Astrocyte of the cerebellum (primary cell): ENCODE results near the gene PDZD7.

ENCODE experiments used
- DNase-seq: peaks from one replicate; pipeline ENCODE4 v3.0.0-alpha.2; 2011; ENCODE audit warnings: low read depth
- H3K4me3 ChIP-seq: 2 replicates; pipeline ENCODE4 v1.5.1; 2011; ENCODE audit warnings: mild to moderate bottlenecking, low read depth, low read length, moderate library complexity
- CTCF ChIP-seq: IDR thresholded peaks from 2 replicates; pipeline ENCODE4 v1.5.1; 2012; ENCODE audit warnings: low read length, low read depth, moderate library complexity, mild to moderate bottlenecking; ENCODE audit errors: missing control alignments
- in situ Hi-C: cut with HindIII; loops from 2 replicates; pipeline ENCODE4 v1.10.0; 2017; ENCODE audit warnings: low sequenced_read_pairs

Gene PDZD7

DNA sequence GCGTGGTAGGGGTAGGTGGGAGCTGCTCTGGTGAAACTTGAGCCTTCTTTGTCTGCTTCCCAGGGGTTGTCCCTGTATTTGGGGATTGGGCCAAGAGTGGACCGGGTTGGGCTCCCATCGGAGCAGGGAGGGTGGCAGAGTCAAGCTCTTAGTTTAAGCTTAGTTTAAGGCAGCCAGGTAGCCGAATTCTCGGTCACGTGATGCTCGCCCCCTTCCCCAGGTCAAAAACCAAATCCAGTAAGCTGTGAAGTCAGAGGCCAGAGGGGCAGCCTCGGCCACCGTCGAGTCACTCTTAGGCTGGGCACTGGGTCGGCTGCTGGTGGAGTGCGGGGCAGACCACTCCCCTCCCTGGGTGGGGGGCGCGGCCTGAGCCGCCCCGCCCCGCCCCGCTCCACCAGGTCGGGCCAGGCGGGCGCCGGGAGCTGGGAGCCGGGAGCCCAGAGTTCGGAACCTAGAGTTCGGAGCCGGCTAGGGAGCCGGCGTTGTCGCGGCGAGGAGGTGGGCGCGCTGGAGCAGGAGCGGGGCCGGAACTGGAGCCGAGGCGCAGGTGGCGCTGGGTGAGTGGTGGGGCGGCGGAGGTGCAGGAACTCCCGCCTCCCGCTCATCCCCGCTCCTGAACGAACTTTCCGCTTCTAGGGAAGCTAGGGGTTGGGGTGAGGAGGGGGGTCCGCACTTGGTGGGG, 34.1 kb downstream of the PDZD7 start:
- DNase-seq = no peak
- peak overlapping the region; percentile 91 for H3K4me3 ChIP-seq
- TF ChIP-seq CTCF = no peak
- in situ Hi-C loops = loop anchor here (5.0 kb wide), 1 partner anchor 35 kb away; the partner anchor contains the start of genes PDZD7 and SFXN3

- no peak for TF ChIP-seq CTCF
- in situ Hi-C loops = loop anchor here (5.0 kb wide), 1 partner anchor 37 kb away; the partner anchor contains the start of genes PDZD7 and SFXN3
- DNase-seq = no peak
- no peak overlapping the region for H3K4me3 ChIP-seq
Measured at GRCh38 chr10:100995181-100995580, 35.7 kb downstream of the PDZD7 start.

DNA sequence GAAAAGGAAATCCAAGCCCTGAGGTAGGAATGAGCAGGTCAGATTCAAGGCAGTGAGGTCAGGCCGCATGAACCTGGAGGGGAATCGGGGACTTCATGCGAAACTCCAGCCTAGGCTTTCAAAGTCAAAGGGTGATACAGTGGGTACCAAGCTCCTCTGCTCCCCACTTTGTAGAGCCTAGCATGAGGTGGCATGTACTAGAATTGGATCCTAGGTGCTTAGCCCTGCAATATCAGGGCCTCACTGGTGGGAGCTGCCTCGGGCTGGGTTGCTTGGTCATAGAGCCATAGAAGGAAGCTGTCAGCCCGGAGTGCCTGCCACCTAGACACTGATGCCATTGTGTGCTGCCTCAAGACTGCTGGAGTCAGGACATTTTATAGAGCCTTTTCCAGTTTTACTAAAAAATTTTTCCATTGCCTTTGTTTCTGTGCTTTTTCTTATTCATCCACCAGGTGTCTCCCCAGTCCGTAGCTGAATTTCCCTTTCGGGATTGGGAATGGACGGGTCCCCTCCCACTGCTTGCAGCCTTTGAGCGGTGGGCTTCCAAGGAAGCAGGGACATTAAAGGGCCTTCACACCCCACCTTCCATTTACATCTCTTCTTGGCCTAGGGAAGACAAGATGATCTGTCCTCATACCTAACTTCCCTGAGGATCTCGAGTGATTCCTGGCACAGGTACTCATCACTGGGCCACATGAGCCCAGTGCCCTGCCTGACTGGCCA, 36.8 kb downstream of the PDZD7 start:
- in situ Hi-C loops = no loop called here
- no peak for DNase-seq
- H3K4me3 ChIP-seq = no peak overlapping the region
- peak; percentile 71 for TF ChIP-seq CTCF

DNA sequence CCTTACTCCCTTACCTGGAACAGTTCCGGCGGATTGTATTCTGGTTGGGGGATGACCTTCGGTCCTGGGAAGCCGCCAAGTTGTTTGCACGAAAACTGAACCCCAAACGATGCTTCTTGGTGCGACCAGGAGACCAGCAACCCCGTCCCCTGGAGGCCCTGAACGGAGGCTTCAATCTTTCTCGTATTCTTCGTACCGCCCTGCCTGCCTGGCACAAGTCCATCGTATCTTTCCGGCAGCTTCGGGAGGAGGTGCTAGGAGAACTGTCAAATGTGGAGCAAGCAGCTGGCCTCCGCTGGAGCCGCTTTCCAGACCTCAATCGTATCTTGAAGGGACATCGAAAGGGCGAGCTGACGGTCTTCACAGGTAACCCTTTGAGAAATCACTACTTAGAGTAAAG, 41.8 kb downstream of the PDZD7 start:
- DNase-seq = no peak
- TF ChIP-seq CTCF = no peak
- in situ Hi-C loops = no loop called here
- H3K4me3 ChIP-seq = no peak overlapping the region

- no peak for DNase-seq
- in situ Hi-C loops = no loop called here
- H3K4me3 ChIP-seq = peak overlapping the region; percentile 98
- no peak for TF ChIP-seq CTCF
Measured at GRCh38 chr10:100988166-100988565, 42.8 kb downstream of the PDZD7 start.

DNA sequence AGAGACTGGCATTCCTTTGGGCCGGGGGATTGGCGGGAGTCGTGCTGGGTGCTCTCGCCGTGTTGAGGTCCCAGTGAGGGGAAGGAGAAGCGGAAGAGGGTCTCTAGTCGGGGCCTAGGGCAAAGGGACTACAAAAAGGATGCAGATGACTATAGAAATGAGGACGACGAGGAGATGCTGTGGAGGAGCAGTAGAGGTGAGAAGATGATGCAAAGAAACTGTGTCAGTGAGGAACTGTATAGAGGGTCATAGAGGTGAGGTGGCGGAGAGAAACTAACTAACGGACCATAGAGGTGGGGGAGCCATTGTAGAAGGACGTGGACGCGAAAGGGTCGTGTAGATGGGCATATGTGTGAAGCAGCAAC, 43.3 kb downstream of the PDZD7 start:
- in situ Hi-C loops = no loop called here
- no peak for DNase-seq
- TF ChIP-seq CTCF = no peak
- H3K4me3 ChIP-seq = peak overlapping the region; percentile 98
